Measurements from ENCODE around the gene ITGAL. TPM values are rescaled to one million over a fixed set of nuclear protein-coding genes. Genes with fewer than 3 reads are reported as not detected.
A peak's percentile ranks its signal among the peaks of the same experiment; 100 is the strongest.

The ITGAL gene
- total and polyA plus RNA-seq, 2 of the 13 experiments (the other 11 are each of a cell fraction or from before 2014, with no cell fraction given) = 0.86 to 1.2 TPM

DNA sequence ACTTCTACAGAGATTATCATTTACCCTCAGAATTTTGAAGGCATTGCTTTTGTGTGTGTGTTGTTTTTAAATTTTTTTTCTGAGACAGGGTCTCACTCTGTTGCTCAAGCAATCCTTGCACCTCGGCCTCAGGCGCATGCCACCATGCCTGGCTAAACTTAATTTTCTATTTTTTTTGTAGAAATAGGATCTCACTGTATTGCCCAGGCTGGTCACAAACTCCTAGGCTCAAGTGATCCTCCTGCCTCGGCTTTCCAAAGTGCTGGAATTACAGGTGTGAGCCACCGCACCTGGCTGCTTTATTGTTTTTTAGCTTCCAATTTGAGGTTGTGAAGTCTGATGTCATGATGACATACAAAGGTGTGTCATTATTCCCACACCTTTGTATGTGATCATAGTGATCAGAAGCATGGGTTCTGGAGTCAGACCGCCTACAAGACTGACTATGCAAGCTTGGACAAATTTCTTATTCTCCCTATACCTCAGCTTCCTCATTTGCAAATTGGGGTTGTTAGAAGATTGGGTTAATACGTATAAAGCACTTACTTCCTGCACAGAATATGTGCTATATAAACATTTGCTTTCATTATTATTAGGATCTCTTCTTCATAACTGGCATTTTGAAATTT lies 32.7 kb upstream of the ITGAL start:
- WGBS (ENCODE audit: low lambda C conversion rate) = 84% methylated on average over 6 of the region's 6 CpGs
- H3K9ac ChIP-seq (ENCODE audit: insufficient read depth, low read depth, low read length) = no peak overlapping the region
- no TSS peak for BruUV-seq (replicated peaks)
- no peak overlapping the region for H2AFZ ChIP-seq (ENCODE audit: low read length)
- FAIRE-seq (no peak), DNase-seq (ENCODE audit: low spot score) (no peak), ATAC-seq (no peak)
- no peaks in the 10 kb centered on the region for H3K9me3 ChIP-seq (ENCODE audit: low read length)
- intact Hi-C loops (cut with micrococcal nuclease; ENCODE audit: unreplicated experiment) (no loop called here), in situ Hi-C loops (cut with HindIII; ENCODE audit: extremely low pct_ligation_motif_present, low pct_unique_long_range_greater_than_20kb) (loop anchor here (10.0 kb wide), 1 partner anchor 165 kb away; no protein-coding TSS in a partner anchor)
- H3K27ac ChIP-seq (ENCODE audit: extremely low read length, insufficient read depth, low read length) = no peak overlapping the region
- H3K36me3 ChIP-seq (replicated peaks in 1 of 2; ENCODE audit: control insufficient read depth in 1 of 2, insufficient read depth in 2 of 2, low read length in 2 of 2) = no peaks in the 10 kb centered on the region; a peak in 1 of 5 replicates
- H4K20me1 ChIP-seq (ENCODE audit: insufficient read depth, low read length) = peaks cover 19% of the 10 kb centered on the region
- peaks cover 78% of the 10 kb centered on the region for H3K4me1 ChIP-seq (ENCODE audit: insufficient read depth, low read length)
- TF ChIP-seq ZBTB21 (CRISPR knock-in tag; IDR thresholded peaks at IDR 0.05) = 0 out of 2 replicates have a peak, but pooled peaks have one; percentile 39
- no peak for TF ChIP-seq ZNF253 (CRISPR knock-in tag; IDR thresholded peaks at IDR 0.05; ENCODE audit: borderline replicate concordance)
- TF ChIP-seq CREB1 (IDR thresholded peaks at IDR 0.05) = peak; percentile 58; the same call in 1 of the 2 replicates
- TF ChIP-seq CREB1 (CRISPR knock-in tag; IDR thresholded peaks at IDR 0.05) = no peak
- peak; percentile 60; the same call in 1 of the 2 replicates for TF ChIP-seq ZNF121 (CRISPR knock-in tag; IDR thresholded peaks at IDR 0.05)
- TF ChIP-seq DR1 (CRISPR knock-in tag; IDR thresholded peaks at IDR 0.05) = no peak
- TF ChIP-seq ZNF773 (CRISPR knock-in tag; IDR thresholded peaks at IDR 0.05; ENCODE audit: borderline replicate concordance) = no peak
- H3K79me2 ChIP-seq (ENCODE audit: insufficient read depth, low read length) = peaks cover 19% of the 10 kb centered on the region
- CTCF ChIA-PET (ENCODE audit: low intra/inter-chr PET ratio, low total read pairs) = no interaction called here
- H3K27me3 ChIP-seq (ENCODE audit: control insufficient read depth in 1 of 2, insufficient read depth in 2 of 2, low read length in 2 of 2) = peaks cover 0 to 2% of the 10 kb centered on the region in 2 experiments; a peak in 2 of 5 replicates
- POLR2A ChIA-PET = interaction anchor here (1.7 kb wide), 1 partner anchor 10 kb away, joined by 7 read pairs; the partner anchor contains the start of gene DCTPP1
- no peak overlapping the region for H3K4me2 ChIP-seq (ENCODE audit: low read depth, low read length)
- H3K4me3 ChIP-seq (replicated peaks in 1 of 3; ENCODE audit: insufficient read depth in 1 of 3, low read depth in 2 of 3, low read length in 3 of 3) = no peak overlapping the region

DNA sequence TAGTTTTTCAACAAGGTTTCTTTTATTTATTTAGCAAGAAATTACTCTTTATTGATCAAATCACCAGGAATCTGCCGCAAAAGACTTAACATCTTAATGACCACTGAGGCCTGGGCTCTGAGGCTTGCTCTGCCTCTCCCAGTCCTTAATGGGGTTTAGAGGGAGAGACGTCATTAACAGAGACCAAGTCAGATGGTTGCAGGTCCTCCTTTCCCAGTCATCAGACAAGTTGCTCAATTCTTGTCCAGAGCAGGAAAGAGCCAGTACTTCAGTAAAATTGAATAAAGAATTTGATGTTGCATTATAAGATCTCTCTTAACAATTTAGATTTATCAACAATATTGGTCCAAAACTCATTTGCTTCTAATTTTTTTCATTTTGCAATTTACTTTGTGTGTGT lies 28.9 kb upstream of the ITGAL start:
- Histone ChIP-seq H3K4me3 (replicated peaks in 1 of 3; ENCODE audit: insufficient read depth in 1 of 3, low read depth in 2 of 3, low read length in 3 of 3) (peak overlapping the region; percentile 86 to 92 (median 91); a peak in 5 of 6 replicates), H3K4me2 (ENCODE audit: low read depth, low read length) (peak overlapping the region; percentile 87), H3K27ac (ENCODE audit: extremely low read length, insufficient read depth, low read length) (peak overlapping the region; percentile 95), H3K36me3 (replicated peaks in 1 of 2; ENCODE audit: control insufficient read depth in 1 of 2, insufficient read depth in 2 of 2, low read length in 2 of 2) (no peaks in the 10 kb centered on the region; a peak in 2 of 5 replicates), H4K20me1 (ENCODE audit: insufficient read depth, low read length) (peaks cover 24% of the 10 kb centered on the region), H3K9ac (ENCODE audit: insufficient read depth, low read depth, low read length) (peak overlapping the region; percentile 96; the same call in 1 of the 2 replicates), H3K27me3 (ENCODE audit: control insufficient read depth in 1 of 2, insufficient read depth in 2 of 2, low read length in 2 of 2) (no peaks in the 10 kb centered on the region; a peak in 1 of 5 replicates), H3K9me3 (ENCODE audit: low read length) (no peaks in the 10 kb centered on the region), H2AFZ (ENCODE audit: low read length) (no peak overlapping the region), H3K4me1 (ENCODE audit: insufficient read depth, low read length) (peaks cover 78% of the 10 kb centered on the region), H3K79me2 (ENCODE audit: insufficient read depth, low read length) (peaks cover 27% of the 10 kb centered on the region)
- FAIRE-seq (no peak), ATAC-seq (no peak), DNase-seq (ENCODE audit: low spot score) (no peak)
- intact Hi-C loops (cut with micrococcal nuclease; ENCODE audit: unreplicated experiment) = no loop called here
- BruUV-seq (replicated peaks) = no TSS peak
- peak; percentile 48; the same call in 1 of the 2 replicates for TF ChIP-seq CEBPB (IDR thresholded peaks at IDR 0.05; ENCODE audit: borderline replicate concordance, low read depth, low read length)
- TF ChIP-seq CEBPG (CRISPR knock-in tag; IDR thresholded peaks at IDR 0.05) = peak; percentile 44; the same call in 1 of the 2 replicates
- no peak for TF ChIP-seq EZH2 (conservative IDR thresholded peaks at IDR 0.05; ENCODE audit: low read depth, low read length)
- no peak for TF ChIP-seq ZKSCAN5 (CRISPR knock-in tag; IDR thresholded peaks at IDR 0.05)
- TF ChIP-seq GLI4 (CRISPR knock-in tag; IDR thresholded peaks at IDR 0.05; ENCODE audit: borderline replicate concordance) = 0 out of 2 replicates have a peak, but pooled peaks have one; percentile 17
- 0 out of 2 replicates have a peak, but pooled peaks have one; percentile 25 for TF ChIP-seq ZFX (CRISPR knock-in tag; IDR thresholded peaks at IDR 0.05; ENCODE audit: low read depth)
- TF ChIP-seq, protein P1, sequence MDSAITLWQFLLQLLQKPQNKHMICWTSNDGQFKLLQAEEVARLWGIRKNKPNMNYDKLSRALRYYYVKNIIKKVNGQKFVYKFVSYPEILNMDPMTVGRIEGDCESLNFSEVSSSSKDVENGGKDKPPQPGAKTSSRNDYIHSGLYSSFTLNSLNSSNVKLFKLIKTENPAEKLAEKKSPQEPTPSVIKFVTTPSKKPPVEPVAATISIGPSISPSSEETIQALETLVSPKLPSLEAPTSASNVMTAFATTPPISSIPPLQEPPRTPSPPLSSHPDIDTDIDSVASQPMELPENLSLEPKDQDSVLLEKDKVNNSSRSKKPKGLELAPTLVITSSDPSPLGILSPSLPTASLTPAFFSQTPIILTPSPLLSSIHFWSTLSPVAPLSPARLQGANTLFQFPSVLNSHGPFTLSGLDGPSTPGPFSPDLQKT (CRISPR knock-in tag; IDR thresholded peaks at IDR 0.05; ENCODE audit: borderline replicate concordance) = no peak
- in situ Hi-C loops (cut with HindIII; ENCODE audit: extremely low pct_ligation_motif_present, low pct_unique_long_range_greater_than_20kb) = no loop called here
- 47% methylated on average over 2 of the region's 2 CpGs for WGBS (ENCODE audit: low lambda C conversion rate)
- POLR2A ChIA-PET = interaction anchor here (1.6 to 4.2 kb wide), 6 partner anchors 10 to 167 kb away, joined by 3 to 36 read pairs (median 10); partner anchors contain the start of genes DCTPP1, ZNF689, ZNF747 and ZNF768
- CTCF ChIA-PET (ENCODE audit: low intra/inter-chr PET ratio, low total read pairs) = no interaction called here
